ENCODE measurements around the gene MACROD2.

The MACROD2 gene

DNA sequence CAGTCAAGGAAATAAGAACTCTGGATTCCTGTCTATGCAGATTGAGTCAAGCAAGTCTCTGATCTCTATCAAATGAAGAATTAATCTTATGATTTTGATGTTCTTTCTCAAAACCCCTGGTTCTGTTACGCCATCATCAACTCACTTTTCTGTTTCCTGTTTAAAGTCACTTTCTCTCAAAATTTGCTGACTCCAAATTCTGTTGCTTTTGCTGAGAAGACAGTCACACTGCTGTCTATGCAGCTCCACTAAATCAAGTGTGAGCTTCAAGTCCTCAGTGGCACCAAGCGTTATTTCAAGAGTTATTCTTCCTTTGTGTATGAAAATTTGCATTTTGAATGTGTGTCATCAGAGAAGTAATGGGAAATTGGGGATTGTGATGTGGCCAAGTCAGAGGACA lies 1914.7 kb downstream of the MACROD2 start:
- TF ChIP-seq, protein P1, sequence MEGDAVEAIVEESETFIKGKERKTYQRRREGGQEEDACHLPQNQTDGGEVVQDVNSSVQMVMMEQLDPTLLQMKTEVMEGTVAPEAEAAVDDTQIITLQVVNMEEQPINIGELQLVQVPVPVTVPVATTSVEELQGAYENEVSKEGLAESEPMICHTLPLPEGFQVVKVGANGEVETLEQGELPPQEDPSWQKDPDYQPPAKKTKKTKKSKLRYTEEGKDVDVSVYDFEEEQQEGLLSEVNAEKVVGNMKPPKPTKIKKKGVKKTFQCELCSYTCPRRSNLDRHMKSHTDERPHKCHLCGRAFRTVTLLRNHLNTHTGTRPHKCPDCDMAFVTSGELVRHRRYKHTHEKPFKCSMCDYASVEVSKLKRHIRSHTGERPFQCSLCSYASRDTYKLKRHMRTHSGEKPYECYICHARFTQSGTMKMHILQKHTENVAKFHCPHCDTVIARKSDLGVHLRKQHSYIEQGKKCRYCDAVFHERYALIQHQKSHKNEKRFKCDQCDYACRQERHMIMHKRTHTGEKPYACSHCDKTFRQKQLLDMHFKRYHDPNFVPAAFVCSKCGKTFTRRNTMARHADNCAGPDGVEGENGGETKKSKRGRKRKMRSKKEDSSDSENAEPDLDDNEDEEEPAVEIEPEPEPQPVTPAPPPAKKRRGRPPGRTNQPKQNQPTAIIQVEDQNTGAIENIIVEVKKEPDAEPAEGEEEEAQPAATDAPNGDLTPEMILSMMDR (conservative IDR thresholded peaks at IDR 0.05; ENCODE audit: low read depth, low read length) = no peak
- DNase-seq (ENCODE audit: low read depth) = no peak
- no peak overlapping the region for H3K4me3 ChIP-seq (ENCODE audit: low read length)

DNA sequence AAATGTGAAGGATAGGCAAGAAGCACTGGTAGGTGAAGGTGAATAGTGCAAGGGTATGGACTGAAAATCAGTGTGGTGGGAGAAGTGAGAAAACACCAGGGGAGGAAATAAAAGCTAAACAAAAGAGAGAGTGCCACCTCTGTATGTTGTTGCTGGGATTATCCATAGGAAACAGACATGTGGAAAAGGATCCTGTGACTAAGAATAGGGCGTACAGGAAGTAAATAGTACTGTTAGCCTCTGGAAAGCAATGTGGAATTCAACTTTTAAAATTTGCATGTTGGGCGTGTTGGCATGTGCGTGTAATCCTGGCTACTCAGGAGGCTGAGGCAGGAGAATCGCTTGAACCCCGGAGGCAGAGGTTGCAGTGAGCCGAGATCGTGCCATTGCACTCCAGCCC lies 1916.3 kb downstream of the MACROD2 start:
- no peak for DNase-seq (ENCODE audit: low read depth)

DNA sequence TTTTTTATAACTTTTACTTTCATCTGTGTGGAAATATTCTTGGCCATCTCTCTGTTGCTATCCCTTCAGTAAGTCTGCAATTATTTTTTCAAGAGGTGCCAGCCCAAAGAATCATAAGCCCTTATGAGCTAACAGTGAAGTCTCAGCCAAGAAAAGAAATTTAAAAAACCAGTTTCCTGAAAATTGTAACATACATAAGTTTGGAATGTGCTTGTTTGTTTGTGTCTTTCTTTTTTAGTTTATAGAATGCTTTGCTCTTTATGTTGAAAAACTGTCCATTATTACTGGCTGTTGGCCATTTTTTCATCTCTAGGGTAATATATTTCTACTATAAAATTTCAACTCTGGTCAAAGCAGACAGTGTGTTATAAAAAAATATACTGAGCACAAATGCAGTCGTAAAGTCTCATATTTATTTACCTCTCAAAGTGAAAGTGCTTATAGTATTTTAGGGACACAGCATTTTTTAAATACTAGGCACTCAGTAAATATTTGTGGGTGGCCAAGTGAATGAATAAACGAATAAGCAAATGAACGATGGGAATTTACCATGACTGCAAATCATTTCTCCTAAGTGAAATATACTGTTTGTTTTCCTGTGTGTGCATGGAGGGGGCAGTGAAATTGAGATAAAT lies 1918.2 kb downstream of the MACROD2 start:
- H3K4me3 ChIP-seq (ENCODE audit: low read length) = no peak overlapping the region
- TF ChIP-seq, protein P1 (conservative IDR thresholded peaks at IDR 0.05; ENCODE audit: low read depth, low read length) = no peak
- DNase-seq (ENCODE audit: low read depth) = no peak

More for the DNA sequence above, 1916.3 kb downstream of the MACROD2 start:
- TF ChIP-seq, protein P1 (conservative IDR thresholded peaks at IDR 0.05; ENCODE audit: low read depth, low read length) = no peak
- H3K4me3 ChIP-seq (ENCODE audit: low read length) = no peak overlapping the region

DNA sequence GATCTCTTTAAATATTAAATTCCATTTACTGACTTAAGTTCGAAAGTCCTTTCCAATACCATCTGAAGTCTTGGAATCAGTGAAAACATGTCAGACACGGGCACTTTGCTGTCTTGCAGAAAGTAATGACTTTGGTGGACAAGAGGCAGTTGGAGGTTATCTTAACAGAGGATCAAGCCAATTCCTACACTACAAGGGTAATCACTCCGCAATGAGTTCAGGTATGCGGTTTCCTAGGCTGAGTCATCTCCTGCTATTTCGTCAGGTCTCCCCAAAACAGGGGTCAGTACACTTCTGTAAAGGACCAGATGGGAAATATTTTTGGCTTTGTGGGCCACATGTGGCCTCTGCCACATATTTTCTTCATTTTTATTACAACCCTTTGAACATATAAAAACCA lies 1921.3 kb downstream of the MACROD2 start:
- TF ChIP-seq, protein P1 (conservative IDR thresholded peaks at IDR 0.05; ENCODE audit: low read depth, low read length) = no peak
- no peak for DNase-seq (ENCODE audit: low read depth)

DNA sequence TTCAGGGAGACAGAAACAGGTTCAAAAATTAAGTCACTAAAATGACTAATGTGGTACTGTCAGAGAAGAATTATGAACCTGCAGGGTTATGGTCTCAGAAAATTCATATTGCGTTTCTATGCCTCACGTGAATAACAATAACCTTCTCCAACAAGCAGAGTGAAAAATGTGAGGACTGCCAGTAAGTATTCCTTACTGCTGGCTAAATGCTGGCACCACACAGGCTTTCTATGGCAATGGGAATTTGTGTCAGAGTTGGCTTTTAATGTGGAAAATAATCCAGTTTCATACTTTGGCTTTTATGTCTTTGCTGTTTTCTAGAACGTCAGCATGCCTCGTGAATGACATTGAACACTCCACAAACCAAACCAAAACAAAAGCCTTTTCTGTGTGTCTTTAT lies 1922.0 kb downstream of the MACROD2 start:
- DNase-seq (ENCODE audit: low read depth) = no peak
- TF ChIP-seq, protein P1 (conservative IDR thresholded peaks at IDR 0.05; ENCODE audit: low read depth, low read length) = no peak
- no peak overlapping the region for H3K4me3 ChIP-seq (ENCODE audit: low read length)

More for the DNA sequence above, 1921.3 kb downstream of the MACROD2 start:
- H3K4me3 ChIP-seq (ENCODE audit: low read length) = no peak overlapping the region

DNA sequence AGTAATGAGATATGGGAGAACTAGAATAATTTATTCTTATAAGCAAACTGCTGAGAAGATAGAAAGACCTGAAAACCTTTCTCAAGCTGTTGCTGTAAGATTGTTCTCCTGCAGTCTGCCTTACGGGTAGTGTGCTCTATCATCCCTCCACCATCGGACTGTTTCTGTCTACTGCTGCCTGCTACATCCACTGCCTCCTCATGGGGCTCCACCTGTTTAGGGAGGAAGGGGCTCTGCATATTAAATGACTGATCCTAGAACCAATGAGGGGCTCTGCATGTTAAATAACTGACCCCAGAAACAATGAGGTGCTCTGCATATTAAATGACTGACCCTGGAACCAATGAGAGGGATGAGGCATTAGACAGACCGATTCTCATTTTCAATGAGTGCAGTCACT lies 1923.3 kb downstream of the MACROD2 start:
- no peak for DNase-seq (ENCODE audit: low read depth)
- no peak overlapping the region for H3K4me3 ChIP-seq (ENCODE audit: low read length)
- TF ChIP-seq, protein P1 (conservative IDR thresholded peaks at IDR 0.05; ENCODE audit: low read depth, low read length) = no peak

DNA sequence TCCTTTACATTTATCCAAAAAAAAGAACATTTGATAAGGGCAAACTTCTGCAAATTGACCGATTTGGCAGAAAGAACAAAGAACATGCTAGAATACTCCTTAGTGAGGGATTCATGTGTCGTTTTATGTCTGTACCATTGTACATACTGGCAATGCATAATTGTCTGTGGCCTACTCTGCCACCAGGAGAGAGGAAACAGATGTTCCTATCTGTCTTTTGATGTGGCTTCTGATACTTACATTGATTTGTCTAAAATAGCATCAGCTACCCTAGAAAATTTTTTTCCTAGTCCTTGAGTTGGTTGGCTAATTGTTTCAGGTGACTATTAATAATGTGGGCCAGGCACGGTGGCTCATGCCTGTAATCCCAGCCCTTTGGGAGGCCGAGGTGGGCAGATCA lies 1923.8 kb downstream of the MACROD2 start:
- TF ChIP-seq, protein P1 (conservative IDR thresholded peaks at IDR 0.05; ENCODE audit: low read depth, low read length) = no peak
- DNase-seq (ENCODE audit: low read depth) = no peak
- no peak overlapping the region for H3K4me3 ChIP-seq (ENCODE audit: low read length)

Data from retinal pigment epithelial cell (primary cell).